ENCODE data around the gene ACSS1.

ACSS1 gene

GRCh38 chr20:25017257-25017803 is 40.6 kb downstream of the ACSS1 start:
- Histone ChIP-seq H3K4me3 (ENCODE audit: low read length, poor library complexity, severe bottlenecking) (no peak overlapping the region), H4K20me1 (ENCODE audit: insufficient read depth, low read length, poor library complexity, severe bottlenecking) (no peaks in the 10 kb centered on the region), H3K27me3 (ENCODE audit: insufficient read depth, low read length, poor library complexity, severe bottlenecking) (no peaks in the 10 kb centered on the region), H3K9ac (ENCODE audit: low read depth, low read length, poor library complexity, severe bottlenecking) (no peak overlapping the region), H3K9me2 (replicated peaks; ENCODE audit: low read depth, low read length) (no peaks in the 10 kb centered on the region), H3K79me2 (ENCODE audit: insufficient read depth, low read length) (no peaks in the 10 kb centered on the region), H3K4me1 (ENCODE audit: insufficient read depth, low read length, poor library complexity, severe bottlenecking) (no peaks in the 10 kb centered on the region), H2AFZ (ENCODE audit: low read length) (no peak overlapping the region), H3K4me2 (ENCODE audit: low read depth, low read length, poor library complexity, severe bottlenecking) (no peak overlapping the region), H3F3A (ENCODE audit: low read depth) (no peaks in the 10 kb centered on the region), H3K9me3 (ENCODE audit: insufficient read depth, low read depth, low read length) (no peaks in the 10 kb centered on the region), H3K36me3 (ENCODE audit: insufficient read depth, low read length) (peaks cover 71% of the 10 kb centered on the region; the same call in 1 of the 2 replicates)
- no peak for TF ChIP-seq CTCF (conservative IDR thresholded peaks at IDR 0.05; ENCODE audit: low read length)
- TF ChIP-seq EZH2phosphoT487 (IDR thresholded peaks at IDR 0.05; ENCODE audit: borderline replicate concordance) = no peak

GRCh38 chr20:25016471-25016870 is 41.5 kb downstream of the ACSS1 start:
- H2AFZ ChIP-seq (ENCODE audit: low read length) = no peak overlapping the region
- H3F3A ChIP-seq (ENCODE audit: low read depth) = no peaks in the 10 kb centered on the region
- TF ChIP-seq EZH2phosphoT487 (IDR thresholded peaks at IDR 0.05; ENCODE audit: borderline replicate concordance) = no peak
- no peak for TF ChIP-seq CTCF (conservative IDR thresholded peaks at IDR 0.05; ENCODE audit: low read length)
- no peak overlapping the region for H3K9ac ChIP-seq (ENCODE audit: low read depth, low read length, poor library complexity, severe bottlenecking)
- peaks cover 77% of the 10 kb centered on the region; the same call in 1 of the 2 replicates for H3K36me3 ChIP-seq (ENCODE audit: insufficient read depth, low read length)
- no peaks in the 10 kb centered on the region for H4K20me1 ChIP-seq (ENCODE audit: insufficient read depth, low read length, poor library complexity, severe bottlenecking)
- H3K4me2 ChIP-seq (ENCODE audit: low read depth, low read length, poor library complexity, severe bottlenecking) = no peak overlapping the region
- H3K9me3 ChIP-seq (ENCODE audit: insufficient read depth, low read depth, low read length) = no peaks in the 10 kb centered on the region
- H3K79me2 ChIP-seq (ENCODE audit: insufficient read depth, low read length) = no peaks in the 10 kb centered on the region
- no peak overlapping the region for H3K4me3 ChIP-seq (ENCODE audit: low read length, poor library complexity, severe bottlenecking)
- no peaks in the 10 kb centered on the region for H3K27me3 ChIP-seq (ENCODE audit: insufficient read depth, low read length, poor library complexity, severe bottlenecking)
- no peaks in the 10 kb centered on the region for H3K4me1 ChIP-seq (ENCODE audit: insufficient read depth, low read length, poor library complexity, severe bottlenecking)
- H3K9me2 ChIP-seq (replicated peaks; ENCODE audit: low read depth, low read length) = no peaks in the 10 kb centered on the region

- H3K79me2 ChIP-seq (ENCODE audit: insufficient read depth, low read length) = no peaks in the 10 kb centered on the region
- H3K9me3 ChIP-seq (ENCODE audit: insufficient read depth, low read depth, low read length) = no peaks in the 10 kb centered on the region
- H4K20me1 ChIP-seq (ENCODE audit: insufficient read depth, low read length, poor library complexity, severe bottlenecking) = no peaks in the 10 kb centered on the region
- no peak overlapping the region for H3K4me2 ChIP-seq (ENCODE audit: low read depth, low read length, poor library complexity, severe bottlenecking)
- H3K9ac ChIP-seq (ENCODE audit: low read depth, low read length, poor library complexity, severe bottlenecking) = no peak overlapping the region
- no peaks in the 10 kb centered on the region for H3K27me3 ChIP-seq (ENCODE audit: insufficient read depth, low read length, poor library complexity, severe bottlenecking)
- TF ChIP-seq EZH2phosphoT487 (IDR thresholded peaks at IDR 0.05; ENCODE audit: borderline replicate concordance) (no peak), CTCF (conservative IDR thresholded peaks at IDR 0.05; ENCODE audit: low read length) (no peak)
- peaks cover 78% of the 10 kb centered on the region; the same call in 1 of the 2 replicates for H3K36me3 ChIP-seq (ENCODE audit: insufficient read depth, low read length)
- no peak overlapping the region for H2AFZ ChIP-seq (ENCODE audit: low read length)
- no peaks in the 10 kb centered on the region for H3K4me1 ChIP-seq (ENCODE audit: insufficient read depth, low read length, poor library complexity, severe bottlenecking)
- H3K4me3 ChIP-seq (ENCODE audit: low read length, poor library complexity, severe bottlenecking) = no peak overlapping the region
- no peaks in the 10 kb centered on the region for H3F3A ChIP-seq (ENCODE audit: low read depth)
- no peaks in the 10 kb centered on the region for H3K9me2 ChIP-seq (replicated peaks; ENCODE audit: low read depth, low read length)
These were observed 42.0 kb downstream of the ACSS1 start for GRCh38 chr20:25015986-25016385.

Measured in Loucy (cell line).